Activated T-cell treated with anti-CD3 and anti-CD28 coated beads, Interleukin-2, amount 50 U/mL, for 72 hours (primary cell): Measurements from ENCODE around the gene FBXO42. TPM values are rescaled to one million over a fixed set of nuclear protein-coding genes. Genes with fewer than 3 reads are reported as not detected.
A peak's percentile ranks its signal among the peaks of the same experiment; 100 is the strongest.
"Not testable (repeated sequence)": the region's sequence is repeated elsewhere in the genome, so short reads cannot be mapped to it uniquely, and the experiment has no call there.

Experiments used
- ATAC-seq, 2 donors: fragments of 150-1000 bp; cut with Tn5 transposase; replicated peaks in 1 of 2; 2 replicates each; pipeline ENCODE4 v1.10.0; 2021; ENCODE audit warnings: moderate library complexity in 2 of 2, mild to moderate bottlenecking in 1 of 2
- DNase-seq, 2 donors: peaks; one replicate each; pipeline ENCODE4 v3.0.0; 2021 to 2022; ENCODE audit warnings: mixed read lengths in 1 of 2
- H3K27ac Mint-ChIP-seq: one replicate; pipeline ENCODE4 v1.8.0; 2022; ENCODE audit warnings: mild to moderate bottlenecking, moderate library complexity, mixed read lengths
- H3K27me3 Mint-ChIP-seq: one replicate; pipeline ENCODE4 v1.8.0; 2022; ENCODE audit warnings: low read depth, mixed read lengths
- H3K36me3 Mint-ChIP-seq, 2 donors: one replicate each; pipeline ENCODE4 v1.8.0; 2022; ENCODE audit warnings: mixed read lengths in 2 of 2, mild to moderate bottlenecking in 1 of 2; ENCODE audit not compliant: insufficient read depth in 2 of 2
- H3K4me1 Mint-ChIP-seq: one replicate; pipeline ENCODE4 v1.8.0; 2022; ENCODE audit warnings: low read depth, mixed read lengths
- H3K4me3 Mint-ChIP-seq, 2 donors: one replicate each; pipeline ENCODE4 v1.8.0; 2022; ENCODE audit warnings: mild to moderate bottlenecking in 2 of 2, mixed read lengths in 2 of 2, moderate library complexity in 2 of 2
- H3K9me3 Mint-ChIP-seq, 2 donors: one replicate each; pipeline ENCODE4 v1.8.0; 2022; ENCODE audit warnings: mixed read lengths in 2 of 2
- total RNA-seq, 2 donors: library from RNA; stranded (reverse); gene quantifications; one replicate each; pipeline ENCODE4 v1.2.3, GENCODE V29; 2022

Gene FBXO42
- total RNA-seq, 2 donors from 2014 or later: 18.2 to 23.7 TPM

DNA sequence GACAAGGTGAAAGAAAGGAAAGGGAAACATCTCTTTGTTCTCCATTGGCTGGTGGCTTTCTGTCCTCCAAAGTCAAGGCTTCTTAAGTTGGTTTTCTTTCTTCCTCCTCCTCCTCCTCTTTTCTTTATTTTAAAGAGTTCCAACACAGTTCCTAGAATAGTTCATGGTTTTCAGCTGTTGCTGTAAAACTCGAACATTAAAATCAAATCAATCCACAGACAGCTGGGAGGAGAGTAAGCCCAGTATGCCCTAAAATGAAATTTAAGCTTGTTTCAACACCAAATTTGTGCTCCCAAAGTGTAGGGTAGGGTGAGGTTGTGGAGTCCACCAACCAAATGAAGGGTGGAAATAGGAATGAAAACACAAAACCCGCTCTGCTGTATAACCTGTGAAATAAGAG lies 104.8 kb downstream of the FBXO42 start:
- Mint-ChIP-seq H3K9me3 (no peaks in the 10 kb centered on the region), H3K4me1 (peaks cover 19% of the 10 kb centered on the region), H3K27me3 (no peaks in the 10 kb centered on the region), H3K4me3 (no peak overlapping the region), H3K36me3 (no peaks in the 10 kb centered on the region), H3K27ac (peak overlapping the region; percentile 38)
- no peak for ATAC-seq
- no peak for DNase-seq

DNA sequence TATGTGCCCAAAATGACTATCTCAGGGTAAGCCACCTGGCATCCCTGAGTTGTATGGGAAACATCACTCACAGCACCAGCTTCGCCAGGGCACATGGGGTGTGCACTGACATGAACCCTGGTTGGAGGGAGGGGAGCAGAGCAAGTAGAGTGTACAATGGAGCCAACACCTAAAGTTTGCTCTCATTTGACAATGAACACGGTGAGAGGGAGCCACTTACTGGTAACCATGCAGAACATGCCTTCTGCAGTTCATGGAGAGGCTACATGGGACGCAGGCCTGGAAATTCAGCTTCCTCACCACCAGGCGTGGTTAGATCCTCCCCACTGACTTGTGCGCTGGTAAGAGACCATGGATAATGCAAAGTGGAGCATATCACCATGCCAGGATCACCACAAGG lies 105.3 kb downstream of the FBXO42 start:
- DNase-seq: no peak
- H3K27ac Mint-ChIP-seq: no peak overlapping the region
- ATAC-seq: no peak
- H3K9me3 Mint-ChIP-seq: no peaks in the 10 kb centered on the region
- no peaks in the 10 kb centered on the region for H3K27me3 Mint-ChIP-seq
- no peak overlapping the region for H3K4me3 Mint-ChIP-seq
- no peaks in the 10 kb centered on the region for H3K36me3 Mint-ChIP-seq
- peaks cover 19% of the 10 kb centered on the region for H3K4me1 Mint-ChIP-seq

DNA sequence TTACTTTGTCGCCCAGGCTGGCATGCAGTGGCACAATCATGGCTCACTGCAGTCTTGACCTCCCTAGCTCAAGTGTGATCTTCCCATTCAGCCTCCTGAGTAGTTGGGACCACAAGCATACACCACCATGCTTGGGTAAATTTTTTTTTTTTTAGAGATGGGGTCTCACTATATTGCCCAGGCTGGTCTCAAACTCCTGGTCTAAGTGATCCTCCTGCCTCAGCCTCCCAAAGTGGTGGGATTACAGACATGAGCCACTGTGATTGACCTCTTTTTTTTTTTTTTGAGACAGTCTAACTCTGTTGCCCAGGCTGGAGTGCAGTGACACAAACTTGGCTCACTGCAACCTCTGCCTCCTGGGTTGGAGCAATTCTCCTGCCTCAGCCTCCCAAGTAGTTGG lies 106.0 kb downstream of the FBXO42 start:
- not testable (repeated sequence) for H3K9me3 Mint-ChIP-seq, DNase-seq, H3K36me3 Mint-ChIP-seq, H3K27me3 Mint-ChIP-seq, ATAC-seq, H3K4me3 Mint-ChIP-seq
- Mint-ChIP-seq H3K4me1 (peaks cover 19% of the 10 kb centered on the region), H3K27ac (peak overlapping the region; percentile 83)

DNA sequence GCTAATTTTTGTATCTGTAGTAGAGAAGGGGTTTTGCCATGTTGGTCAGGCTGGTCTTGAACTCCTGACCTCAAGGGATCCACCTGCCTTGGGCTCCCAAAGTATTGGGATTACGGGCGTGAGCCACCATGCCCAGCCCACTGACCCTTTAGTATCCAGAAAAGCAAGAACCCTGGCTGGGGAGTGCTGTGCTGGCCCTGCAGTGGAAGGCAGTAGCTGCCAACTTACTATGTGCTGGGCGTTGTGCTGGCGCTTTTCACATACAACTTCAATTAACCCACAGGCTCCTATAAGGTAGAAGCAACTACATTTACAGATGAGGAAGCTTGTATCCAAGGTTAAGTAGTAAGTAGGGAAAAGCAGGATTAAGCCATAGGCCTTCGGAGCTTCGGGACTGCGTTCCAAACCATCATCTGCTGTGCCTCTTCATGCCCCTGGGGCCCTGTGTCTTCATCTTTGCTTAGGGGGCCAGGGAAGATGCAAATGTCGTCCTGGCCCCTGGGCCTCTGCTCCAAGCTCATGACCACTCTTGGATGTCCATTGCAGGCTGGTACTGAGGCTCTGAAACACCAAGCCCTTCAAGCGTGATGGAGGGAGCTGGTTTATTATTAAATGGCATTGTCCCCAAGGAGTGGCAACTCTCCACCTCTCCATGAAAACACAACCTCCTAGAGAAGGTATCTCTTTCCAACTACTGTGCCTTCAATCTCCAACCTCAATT lies 106.6 kb downstream of the FBXO42 start:
- Mint-ChIP-seq H3K4me1 (peaks cover 19% of the 10 kb centered on the region), H3K27me3 (no peaks in the 10 kb centered on the region), H3K9me3 (no peaks in the 10 kb centered on the region), H3K36me3 (no peaks in the 10 kb centered on the region), H3K27ac (peak overlapping the region; percentile 83), H3K4me3 (no peak overlapping the region)
- ATAC-seq (no peak), DNase-seq (no peak)

DNA sequence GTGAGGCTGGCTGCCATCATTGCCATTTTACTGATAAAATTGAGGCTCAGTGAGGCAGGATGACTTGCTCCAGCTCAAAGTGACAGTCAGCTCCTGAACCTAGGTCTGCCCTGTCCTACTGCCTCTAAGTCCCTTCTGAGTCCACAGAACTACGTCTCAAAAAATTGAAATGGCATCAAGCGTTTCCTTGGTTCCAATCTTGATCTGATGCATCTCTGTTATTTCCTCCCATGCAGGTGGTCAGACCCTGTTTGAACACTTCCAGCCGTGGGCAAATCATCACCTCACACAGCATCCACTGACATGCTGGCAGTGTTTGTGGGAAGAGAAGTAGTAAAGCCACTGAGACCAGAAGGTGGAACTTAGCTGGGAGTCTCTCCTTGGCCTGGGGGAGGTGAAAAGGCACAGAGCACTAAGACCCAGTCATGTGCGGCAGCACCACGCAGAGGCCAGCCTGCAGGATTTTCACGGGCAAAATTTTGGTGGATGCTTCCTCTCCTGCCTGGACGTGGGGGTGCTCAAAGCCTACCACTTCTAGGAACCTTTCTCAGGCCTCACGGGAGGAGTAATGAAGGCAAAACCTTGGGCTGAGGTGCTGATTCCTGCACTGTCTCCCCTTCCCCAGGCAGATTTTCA lies 107.5 kb downstream of the FBXO42 start:
- H3K27ac Mint-ChIP-seq: no peak overlapping the region
- no peak overlapping the region for H3K4me3 Mint-ChIP-seq
- DNase-seq (no peak), ATAC-seq (no peak)
- no peaks in the 10 kb centered on the region for H3K36me3 Mint-ChIP-seq
- H3K4me1 Mint-ChIP-seq: peaks cover 15% of the 10 kb centered on the region
- H3K9me3 Mint-ChIP-seq: no peaks in the 10 kb centered on the region
- no peaks in the 10 kb centered on the region for H3K27me3 Mint-ChIP-seq

DNA sequence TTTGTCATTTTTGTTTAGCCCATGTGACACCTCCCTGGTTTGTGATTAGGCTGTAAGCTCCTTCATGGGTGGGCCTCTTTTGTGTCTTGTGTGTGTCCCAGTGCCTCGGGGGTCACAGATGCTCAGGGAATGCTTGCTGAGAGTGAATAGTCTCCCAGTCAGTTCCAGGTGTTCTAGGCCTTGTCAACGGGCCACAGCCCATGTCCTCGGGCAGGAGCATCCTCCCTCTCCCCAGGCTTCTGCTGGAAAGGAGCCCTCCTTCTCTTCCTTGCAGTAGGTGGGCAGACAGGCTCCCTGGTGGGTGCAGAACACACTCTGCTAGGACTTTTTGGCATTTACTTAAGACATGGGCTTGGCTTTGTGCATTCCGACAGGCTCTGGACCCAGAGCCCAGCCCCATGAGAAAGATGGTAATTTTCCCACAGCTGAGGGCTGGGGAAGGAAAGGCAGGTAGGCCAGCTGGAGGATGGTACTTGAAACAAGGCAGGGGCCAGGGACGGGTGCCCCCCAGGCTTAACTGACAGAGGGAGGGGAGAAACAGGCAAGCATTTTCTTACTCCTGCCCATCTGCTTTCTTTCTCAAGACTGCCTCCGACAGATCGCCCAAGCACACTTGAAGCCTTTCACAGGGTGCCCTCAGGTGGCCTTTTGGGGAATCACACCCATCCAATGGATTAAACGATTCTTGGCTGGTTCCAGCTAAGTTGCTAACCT lies 108.2 kb downstream of the FBXO42 start:
- Mint-ChIP-seq H3K36me3 (no peaks in the 10 kb centered on the region), H3K9me3 (no peaks in the 10 kb centered on the region), H3K4me1 (peaks cover 9% of the 10 kb centered on the region), H3K27ac (no peak overlapping the region), H3K4me3 (no peak overlapping the region), H3K27me3 (no peaks in the 10 kb centered on the region)
- peak; percentile 72 to 76 for ATAC-seq
- peak; percentile 70 to 76 for DNase-seq

DNA sequence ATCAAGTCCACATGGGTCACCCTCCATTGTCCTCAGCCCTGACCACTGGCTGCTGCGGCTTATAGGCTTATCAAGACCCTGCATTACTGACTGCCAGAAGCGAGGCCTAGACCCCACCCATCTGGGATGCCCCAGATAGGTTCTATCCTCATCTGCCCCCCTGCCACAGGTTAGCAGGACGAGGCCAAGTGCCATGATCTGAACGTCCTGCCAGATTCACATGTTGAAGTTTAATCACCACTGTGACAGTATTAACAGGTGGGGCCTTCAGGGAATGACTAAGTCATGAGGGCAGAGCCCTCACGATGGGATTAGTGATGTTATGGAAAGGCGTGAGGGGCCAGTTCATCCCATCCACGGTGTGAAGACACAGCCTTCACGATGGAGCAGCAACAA lies 109.1 kb downstream of the FBXO42 start:
- Mint-ChIP-seq H3K27me3 (no peaks in the 10 kb centered on the region), H3K4me3 (no peak overlapping the region), H3K36me3 (no peaks in the 10 kb centered on the region), H3K27ac (no peak overlapping the region), H3K4me1 (no peaks in the 10 kb centered on the region), H3K9me3 (no peaks in the 10 kb centered on the region)
- no peak for ATAC-seq
- no peak for DNase-seq

DNA sequence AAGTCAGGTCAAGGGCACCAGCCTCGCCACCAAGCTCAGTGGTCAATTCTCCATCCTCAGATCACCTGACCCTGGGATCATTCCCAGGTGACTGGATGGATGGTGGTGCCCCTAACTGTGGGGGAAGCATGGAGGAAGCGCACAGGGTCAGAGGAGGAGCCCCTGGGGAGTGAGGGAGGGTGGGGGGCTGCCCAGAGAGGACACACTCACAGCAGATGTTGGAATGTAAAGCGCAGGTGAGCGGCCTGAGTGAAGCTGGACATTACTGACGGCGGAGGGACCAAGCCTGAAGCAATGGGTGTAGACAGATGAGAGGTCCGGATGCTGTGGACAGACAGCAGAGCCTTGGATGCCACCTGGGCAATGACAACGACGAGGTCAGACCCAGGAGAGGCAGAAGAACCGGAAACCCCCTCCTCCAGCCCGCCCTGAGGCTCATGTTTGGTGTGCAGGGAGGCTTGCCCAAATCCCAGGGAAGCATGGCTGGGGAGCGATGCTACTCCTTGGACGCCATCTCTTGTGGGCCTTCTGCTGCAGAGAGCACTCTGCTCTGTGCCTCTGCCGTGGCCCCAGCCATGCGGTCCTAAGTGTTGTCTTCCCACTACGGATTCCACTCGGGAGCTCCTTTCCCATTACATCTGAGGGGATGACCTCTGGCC lies 109.6 kb downstream of the FBXO42 start:
- Mint-ChIP-seq H3K36me3 (no peaks in the 10 kb centered on the region), H3K27me3 (no peaks in the 10 kb centered on the region), H3K4me1 (peaks cover 5% of the 10 kb centered on the region), H3K27ac (no peak overlapping the region), H3K4me3 (no peak overlapping the region), H3K9me3 (no peaks in the 10 kb centered on the region)
- ATAC-seq (no peak), DNase-seq (no peak)

DNA sequence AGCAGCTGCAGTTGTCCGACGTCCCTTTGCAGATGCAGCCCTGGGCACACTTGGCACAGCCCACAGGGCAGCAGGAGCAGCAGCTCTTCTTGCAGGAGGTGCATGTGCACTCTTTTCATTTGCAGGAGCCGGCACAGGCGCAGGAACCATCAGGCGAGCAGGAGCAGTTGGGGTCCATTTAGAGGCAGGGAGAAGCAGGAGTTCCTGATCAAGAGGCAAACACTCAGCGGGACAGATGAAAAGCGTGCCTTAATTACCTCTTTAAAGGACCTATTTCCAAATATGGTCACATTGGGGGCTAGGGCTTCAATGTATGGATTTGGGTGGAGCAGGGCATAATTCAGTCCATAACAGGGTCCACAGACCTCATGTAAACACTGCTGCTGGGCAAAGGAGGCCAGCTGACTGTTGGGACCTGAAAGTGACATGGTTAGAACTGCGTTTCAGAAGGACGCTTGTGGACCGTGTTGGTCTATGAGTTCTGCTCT lies 111.0 kb downstream of the FBXO42 start:
- DNase-seq: no peak
- no peaks in the 10 kb centered on the region for H3K27me3 Mint-ChIP-seq
- no peak for ATAC-seq
- H3K36me3 Mint-ChIP-seq: no peaks in the 10 kb centered on the region
- H3K4me3 Mint-ChIP-seq: no peak overlapping the region
- peaks cover 19% of the 10 kb centered on the region for H3K4me1 Mint-ChIP-seq
- no peaks in the 10 kb centered on the region for H3K9me3 Mint-ChIP-seq
- no peak overlapping the region for H3K27ac Mint-ChIP-seq

DNA sequence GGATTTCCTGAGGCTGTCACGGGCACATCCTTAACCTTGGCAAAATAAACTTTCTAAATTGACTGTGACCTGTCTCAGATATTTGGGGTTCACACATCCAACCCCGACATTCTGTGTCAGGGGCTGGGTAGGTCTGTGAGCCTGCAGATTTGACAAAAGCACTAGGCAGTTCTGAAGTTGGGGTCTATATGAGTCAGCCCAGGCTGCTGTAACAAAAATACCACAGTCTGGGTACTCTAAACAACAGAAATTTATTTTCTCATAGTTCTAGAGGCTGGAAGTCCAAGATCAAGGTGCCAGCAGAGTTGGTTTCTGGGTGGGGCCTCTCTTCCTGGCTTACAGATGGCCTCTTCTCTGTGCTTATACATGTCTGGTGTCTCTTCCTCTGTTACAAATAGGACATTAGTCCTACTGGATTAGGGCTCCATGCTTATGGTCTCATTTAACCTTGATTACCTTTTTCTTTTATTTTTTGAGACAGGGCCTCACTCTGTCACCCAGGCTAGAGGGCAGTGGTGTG lies 112.2 kb downstream of the FBXO42 start:
- H3K4me3 Mint-ChIP-seq: no peak overlapping the region
- peak overlapping the region; percentile 60 for H3K27ac Mint-ChIP-seq
- no peak for DNase-seq
- no peaks in the 10 kb centered on the region for H3K9me3 Mint-ChIP-seq
- no peak for ATAC-seq
- peaks cover 24% of the 10 kb centered on the region for H3K4me1 Mint-ChIP-seq
- H3K36me3 Mint-ChIP-seq: no peaks in the 10 kb centered on the region
- no peaks in the 10 kb centered on the region for H3K27me3 Mint-ChIP-seq

DNA sequence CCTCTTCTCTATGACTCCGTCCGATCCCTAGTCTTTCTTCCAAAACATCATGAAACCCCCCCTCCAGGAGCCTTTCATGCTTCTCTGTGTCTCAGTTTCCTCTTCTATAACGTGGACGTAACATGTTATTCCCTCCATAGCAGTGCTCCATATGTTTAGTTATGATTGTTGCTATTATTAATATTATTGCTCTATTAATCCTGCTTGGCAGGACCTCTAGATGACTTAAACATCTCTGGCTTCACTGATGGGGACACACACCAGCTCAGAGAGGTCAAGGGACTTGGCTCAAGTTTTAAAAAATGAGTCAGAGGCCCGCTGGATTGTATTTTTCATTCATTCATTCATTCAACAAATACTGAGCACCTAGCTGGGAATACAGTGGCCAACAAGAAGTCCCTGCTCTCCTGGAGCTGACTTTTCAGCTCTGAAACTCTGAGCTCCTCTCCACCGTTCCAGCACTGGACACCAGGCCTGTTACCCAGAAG lies 114.9 kb downstream of the FBXO42 start:
- DNase-seq: no peak
- peak overlapping the region; percentile 93 to 95 for H3K4me3 Mint-ChIP-seq
- peak overlapping the region; percentile 94 for H3K27ac Mint-ChIP-seq
- peaks cover 24% of the 10 kb centered on the region for H3K4me1 Mint-ChIP-seq
- no peak for ATAC-seq
- H3K9me3 Mint-ChIP-seq: no peaks in the 10 kb centered on the region
- H3K36me3 Mint-ChIP-seq: no peaks in the 10 kb centered on the region
- H3K27me3 Mint-ChIP-seq: no peaks in the 10 kb centered on the region

DNA sequence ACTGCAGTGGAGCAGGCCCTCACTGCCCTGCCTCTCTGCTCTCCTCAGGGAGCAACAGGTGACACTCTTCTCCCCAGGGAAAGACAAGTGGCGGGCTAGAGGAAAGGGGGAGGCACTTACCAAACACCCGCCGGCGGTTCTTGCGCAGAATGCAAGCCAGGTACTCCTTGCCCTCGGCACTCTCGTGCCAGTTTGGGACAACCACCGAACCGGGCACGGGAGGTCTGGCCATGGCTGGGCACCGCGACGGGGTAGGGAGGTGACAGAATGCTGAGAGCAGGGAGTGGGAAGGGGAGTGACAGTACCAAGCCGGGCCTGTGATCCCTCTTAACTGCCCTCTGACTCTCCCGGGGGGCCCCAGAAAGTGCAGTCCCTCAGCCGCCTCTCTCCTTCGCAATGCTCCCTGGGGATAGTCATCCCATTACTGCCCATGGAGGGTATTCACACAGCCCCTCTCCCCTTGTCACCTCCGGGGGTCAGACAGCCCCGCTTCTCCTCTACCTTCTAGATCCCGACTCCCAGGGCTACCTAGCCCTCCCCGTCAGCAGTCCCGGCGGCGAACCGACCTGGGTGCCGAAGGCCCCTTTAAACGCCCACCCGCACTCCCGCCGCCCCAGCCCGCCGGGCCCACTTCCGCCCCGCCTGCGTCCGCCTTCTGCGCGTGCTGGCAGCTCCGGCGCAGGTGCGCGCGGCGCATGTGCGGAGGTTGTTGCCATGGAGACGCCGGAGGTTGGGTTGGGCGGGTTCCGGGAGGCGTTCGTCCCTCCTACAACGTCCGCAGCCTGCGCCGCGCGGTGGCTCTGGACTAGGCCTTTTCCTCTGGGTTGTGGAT lies 115.6 kb downstream of the FBXO42 start, which contains the start of gene CPLANE2:
Gene CPLANE2 (minus strand): TSS at position 673 of the 832 bp plus-strand sequence. CDS start 441 bp downstream, at position 232.
- peak within 1 kb of the TSS; percentile 94 for H3K27ac Mint-ChIP-seq
- no peaks in the 10 kb centered on the region for H3K9me3 Mint-ChIP-seq
- H3K4me3 Mint-ChIP-seq: peak within 1 kb of the TSS; percentile 93 to 95
- no peaks in the 10 kb centered on the region for H3K36me3 Mint-ChIP-seq
- DNase-seq: peak; percentile 98
- H3K27me3 Mint-ChIP-seq: no peaks in the 10 kb centered on the region
- H3K4me1 Mint-ChIP-seq: peaks cover 24% of the 10 kb centered on the region
- ATAC-seq: peak; percentile 89 to 92
